ENCODE measurements around the gene ANTXR1. TPM values are rescaled to one million over a fixed set of nuclear protein-coding genes. Genes with fewer than 3 reads are reported as not detected.

ANTXR1 gene
- total and polyA plus RNA-seq, 9 of the 15 experiments (the other 6 are each of a cell fraction or from before 2014, with no cell fraction given), result 0.07 to 1.00 (median 0.54) TPM

DNA sequence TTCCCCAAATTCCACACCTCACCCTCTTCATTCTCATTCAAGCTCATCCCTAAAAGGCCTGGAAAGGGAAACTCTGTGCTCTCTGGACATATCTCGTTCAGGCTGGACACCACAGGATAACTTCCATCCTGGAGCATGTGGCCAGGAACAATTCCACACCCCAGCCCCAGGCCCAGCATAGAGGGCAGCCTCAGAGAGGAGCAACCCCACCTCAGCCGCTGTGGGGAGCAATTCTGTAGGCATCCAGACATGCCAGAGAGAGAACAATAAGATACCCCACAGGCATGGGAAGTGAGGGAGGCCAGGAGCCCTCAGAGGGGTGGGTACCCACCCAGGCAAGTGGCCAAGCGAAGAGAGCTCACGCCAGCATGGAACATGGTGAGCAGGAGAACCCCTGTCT lies 230.7 kb downstream of the ANTXR1 start:
- no peaks in the 10 kb centered on the region for H3K9me3 ChIP-seq (replicated peaks; ENCODE audit: control insufficient read depth, insufficient read depth, low read depth, low read length)
- no peak overlapping the region for H3K27ac ChIP-seq (ENCODE audit: extremely low read depth, low read depth, low read length)
- intact Hi-C loops (cut with micrococcal nuclease) (no loop called here), in situ Hi-C loops (cut with MboI) (no loop called here)
- TF ChIP-seq TEAD4 (IDR thresholded peaks at IDR 0.05; ENCODE audit: low read length) (no peak), TEAD4 (CRISPR knock-in tag; IDR thresholded peaks at IDR 0.05; ENCODE audit: borderline replicate concordance) (no peak)
- POLR2A ChIA-PET, result interaction anchor here (0.6 to 0.7 kb wide), 2 partner anchors 514 to 1158 kb away, joined by 3 read pairs; no protein-coding TSS in a partner anchor
- H3K36me3 ChIP-seq (ENCODE audit: control insufficient read depth, insufficient read depth, low read length), result no peaks in the 10 kb centered on the region
- no TSS peak for BruUV-seq (replicated peaks)
- H3K4me3 ChIP-seq, result no peak overlapping the region
- H3K27me3 ChIP-seq (ENCODE audit: control insufficient read depth in 2 of 2, insufficient read depth in 2 of 2, low read length in 2 of 2), result peaks cover 6 to 26% of the 10 kb centered on the region in 2 experiments; a peak in 4 of 5 replicates
- 2% methylated on average over 4 of the region's 4 CpGs for WGBS (ENCODE audit: insufficient coverage, low coverage, missing lambda C conversion rate)
- CTCF ChIA-PET (ENCODE audit: low intra/inter-chr PET ratio), result no interaction called here
- no peaks in the 10 kb centered on the region for H3K79me2 ChIP-seq (ENCODE audit: control insufficient read depth, insufficient read depth, low read length)
- H3K9ac ChIP-seq (ENCODE audit: insufficient read depth in 1 of 2, low read depth in 2 of 2, low read length in 2 of 2), result no peak overlapping the region
- no peak for DNase-seq (ENCODE audit: extremely low read depth in 1 of 4, low spot score in 3 of 4)
- H4K20me1 ChIP-seq (replicated peaks; ENCODE audit: control insufficient read depth, insufficient read depth, low read length), result no peaks in the 10 kb centered on the region; the same call in 1 of the 2 replicates
- no peak for ATAC-seq
- H3K9me1 ChIP-seq (ENCODE audit: control insufficient read depth, insufficient read depth, low read length), result no peaks in the 10 kb centered on the region
- FAIRE-seq, result no peak
- H3K4me1 ChIP-seq (replicated peaks in 1 of 2; ENCODE audit: control insufficient read depth in 2 of 2, insufficient read depth in 2 of 2, low read length in 2 of 2), result no peaks in the 10 kb centered on the region
- H2AFZ ChIP-seq (ENCODE audit: low read depth, low read length), result no peak overlapping the region
- no peak overlapping the region for H3K4me2 ChIP-seq (ENCODE audit: insufficient read depth, low read length)

DNA sequence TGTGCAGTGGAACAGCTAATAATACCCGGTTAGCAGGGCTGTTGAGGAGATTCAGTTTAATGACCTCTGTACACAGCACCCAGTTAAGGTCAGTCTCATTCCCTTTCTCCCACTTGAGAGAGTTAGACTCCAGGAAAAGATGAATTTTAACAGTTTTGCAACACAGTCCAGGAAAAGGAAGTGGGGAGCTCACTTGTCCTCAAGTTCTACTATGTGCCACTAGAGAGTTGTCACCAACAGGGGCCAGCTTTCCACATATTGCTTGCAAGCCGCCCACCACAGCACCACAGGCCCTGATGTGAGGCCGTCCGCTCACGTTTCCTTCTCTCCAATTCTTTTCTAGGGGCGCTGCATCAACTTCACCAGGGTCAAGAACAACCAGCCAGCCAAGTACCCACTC lies 231.9 kb downstream of the ANTXR1 start:
- WGBS (ENCODE audit: insufficient coverage, low coverage, missing lambda C conversion rate), result 2% methylated on average over 6 of the region's 6 CpGs
- no peak overlapping the region for H3K27ac ChIP-seq (ENCODE audit: extremely low read depth, low read depth, low read length)
- in situ Hi-C loops (cut with MboI) (no loop called here), intact Hi-C loops (cut with micrococcal nuclease) (no loop called here)
- H3K9me3 ChIP-seq (replicated peaks; ENCODE audit: control insufficient read depth, insufficient read depth, low read depth, low read length), result no peaks in the 10 kb centered on the region
- no peak for FAIRE-seq
- TF ChIP-seq RFX5 (IDR thresholded peaks at IDR 0.05; ENCODE audit: low read depth, low read length) (no peak), CBX5 (IDR thresholded peaks at IDR 0.05; ENCODE audit: borderline replicate concordance, low read depth) (no peak), E2F3 (CRISPR knock-in tag; IDR thresholded peaks at IDR 0.05) (no peak), CREB3L1 (IDR thresholded peaks at IDR 0.05; ENCODE audit: borderline replicate concordance, low read depth) (no peak), ZNF253 (CRISPR knock-in tag; conservative IDR thresholded peaks at IDR 0.05) (no peak), MEIS2 (IDR thresholded peaks at IDR 0.05; ENCODE audit: partially characterized antibody) (no peak), KLF10 (CRISPR knock-in tag; IDR thresholded peaks at IDR 0.05) (no peak), RHOXF2B (CRISPR knock-in tag; conservative IDR thresholded peaks at IDR 0.05) (no peak)
- no peak overlapping the region for H3K4me2 ChIP-seq (ENCODE audit: insufficient read depth, low read length)
- no TSS peak for BruUV-seq (replicated peaks)
- H3K27me3 ChIP-seq (ENCODE audit: control insufficient read depth in 2 of 2, insufficient read depth in 2 of 2, low read length in 2 of 2), result peaks cover 6 to 26% of the 10 kb centered on the region in 2 experiments; a peak in 4 of 5 replicates
- H3K9me1 ChIP-seq (ENCODE audit: control insufficient read depth, insufficient read depth, low read length), result no peaks in the 10 kb centered on the region
- H4K20me1 ChIP-seq (replicated peaks; ENCODE audit: control insufficient read depth, insufficient read depth, low read length), result no peaks in the 10 kb centered on the region; the same call in 1 of the 2 replicates
- ChIA-PET CTCF (ENCODE audit: low intra/inter-chr PET ratio) (no interaction called here), POLR2A (interaction anchor here (1.2 kb wide), 1 partner anchor 30 kb away, joined by 3 read pairs; no protein-coding TSS in a partner anchor)
- H3K4me1 ChIP-seq (replicated peaks in 1 of 2; ENCODE audit: control insufficient read depth in 2 of 2, insufficient read depth in 2 of 2, low read length in 2 of 2), result no peaks in the 10 kb centered on the region
- no peak overlapping the region for H3K9ac ChIP-seq (ENCODE audit: insufficient read depth in 1 of 2, low read depth in 2 of 2, low read length in 2 of 2)
- ATAC-seq, result no peak
- DNase-seq (ENCODE audit: extremely low read depth in 1 of 4, low spot score in 3 of 4), result no peak
- no peak overlapping the region for H3K4me3 ChIP-seq
- H3K36me3 ChIP-seq (ENCODE audit: control insufficient read depth, insufficient read depth, low read length), result no peaks in the 10 kb centered on the region
- H2AFZ ChIP-seq (ENCODE audit: low read depth, low read length), result no peak overlapping the region
- H3K79me2 ChIP-seq (ENCODE audit: control insufficient read depth, insufficient read depth, low read length), result no peaks in the 10 kb centered on the region
